SK-N-SH (cell line): ENCODE results near the gene NISCH.

Source experiments
- GABPA ChIP-seq: IDR thresholded peaks from 2 replicates; pipeline ENCODE4 v1.4.0; 2012; ENCODE audit warnings: low read depth, mild to moderate bottlenecking
- JUND ChIP-seq: IDR thresholded peaks from 2 replicates; pipeline ENCODE4 v1.4.0; 2012
- MEF2A ChIP-seq: IDR thresholded peaks from 2 replicates; pipeline ENCODE4 v1.4.0; 2012; ENCODE audit warnings: low read depth, borderline replicate concordance
- POLR2AphosphoS5 ChIP-seq: IDR thresholded peaks from 2 replicates; pipeline ENCODE4 v1.6.1; 2012; ENCODE audit warnings: low read depth, low read length
- YY1 ChIP-seq: IDR thresholded peaks from 2 replicates; pipeline ENCODE4 v1.4.0; 2012; ENCODE audit warnings: low read depth, mild to moderate bottlenecking
- ZBTB33 ChIP-seq: IDR thresholded peaks from 2 replicates; pipeline ENCODE4 v1.4.0; 2012; ENCODE audit warnings: low read depth, borderline replicate concordance
- TF ChIP-seq, protein P1 (sequence below): fragments of 200-600 bp; sonication (generic); IDR thresholded peaks from 2 replicates; pipeline ENCODE4 v1.6.1; 2017; ENCODE audit warnings: antibody characterized with exemption, mild to moderate bottlenecking, moderate library complexity
- TF ChIP-seq, protein P2 (sequence below): IDR thresholded peaks from 2 replicates; pipeline ENCODE4; 2012

GRCh38 chr3:52454250-52454937 lies 1.0 kb upstream of the NISCH start:
- TF ChIP-seq, protein P1, sequence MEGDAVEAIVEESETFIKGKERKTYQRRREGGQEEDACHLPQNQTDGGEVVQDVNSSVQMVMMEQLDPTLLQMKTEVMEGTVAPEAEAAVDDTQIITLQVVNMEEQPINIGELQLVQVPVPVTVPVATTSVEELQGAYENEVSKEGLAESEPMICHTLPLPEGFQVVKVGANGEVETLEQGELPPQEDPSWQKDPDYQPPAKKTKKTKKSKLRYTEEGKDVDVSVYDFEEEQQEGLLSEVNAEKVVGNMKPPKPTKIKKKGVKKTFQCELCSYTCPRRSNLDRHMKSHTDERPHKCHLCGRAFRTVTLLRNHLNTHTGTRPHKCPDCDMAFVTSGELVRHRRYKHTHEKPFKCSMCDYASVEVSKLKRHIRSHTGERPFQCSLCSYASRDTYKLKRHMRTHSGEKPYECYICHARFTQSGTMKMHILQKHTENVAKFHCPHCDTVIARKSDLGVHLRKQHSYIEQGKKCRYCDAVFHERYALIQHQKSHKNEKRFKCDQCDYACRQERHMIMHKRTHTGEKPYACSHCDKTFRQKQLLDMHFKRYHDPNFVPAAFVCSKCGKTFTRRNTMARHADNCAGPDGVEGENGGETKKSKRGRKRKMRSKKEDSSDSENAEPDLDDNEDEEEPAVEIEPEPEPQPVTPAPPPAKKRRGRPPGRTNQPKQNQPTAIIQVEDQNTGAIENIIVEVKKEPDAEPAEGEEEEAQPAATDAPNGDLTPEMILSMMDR: no peak
- TF ChIP-seq POLR2AphosphoS5 (no peak), GABPA (no peak), ZBTB33 (no peak), JUND (no peak), YY1 (no peak), MEF2A (no peak)
- TF ChIP-seq, protein P2, sequence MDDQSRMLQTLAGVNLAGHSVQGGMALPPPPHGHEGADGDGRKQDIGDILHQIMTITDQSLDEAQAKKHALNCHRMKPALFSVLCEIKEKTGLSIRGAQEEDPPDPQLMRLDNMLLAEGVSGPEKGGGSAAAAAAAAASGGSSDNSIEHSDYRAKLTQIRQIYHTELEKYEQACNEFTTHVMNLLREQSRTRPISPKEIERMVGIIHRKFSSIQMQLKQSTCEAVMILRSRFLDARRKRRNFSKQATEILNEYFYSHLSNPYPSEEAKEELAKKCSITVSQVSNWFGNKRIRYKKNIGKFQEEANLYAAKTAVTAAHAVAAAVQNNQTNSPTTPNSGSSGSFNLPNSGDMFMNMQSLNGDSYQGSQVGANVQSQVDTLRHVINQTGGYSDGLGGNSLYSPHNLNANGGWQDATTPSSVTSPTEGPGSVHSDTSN: no peak
